Adipose tissue (tissue), 3 donors: ENCODE measurements around the gene TADA1. TPM values are rescaled to one million over a fixed set of nuclear protein-coding genes. Genes with fewer than 3 reads are reported as not detected.
"Not testable (repeated sequence)": the region's sequence is repeated elsewhere in the genome, so short reads cannot be mapped to it uniquely, and the experiment has no call there.

Experiments
- H3K27ac ChIP-seq: one replicate; pipeline ENCODE4 v1.5.1; 2013; ENCODE audit warnings: low read depth, low read length
- WGBS, 3 donors: extraction: QIAGEN DNeasy Blood & Tissue Kit; methylation state at CpG; one replicate each; pipeline ENCODE4 v1.1.7; 2013; 5-methylcytosine and 5-hydroxymethylcytosine counted together
- polyA plus RNA-seq, 3 donors: library from polyadenylated mRNA; stranded (reverse); fragments of 200-250 nt; gene quantifications; one replicate each; pipeline ENCODE4 v1.2.3, GENCODE V29; 2013
- donor health status: healthy with polysubstance abuse.
- donor health status: Bipolar disorder and iron deficiency.
- donor health status: healthy.

Gene TADA1
- polyA plus RNA-seq, 3 donors = 4.1 to 5.3 (median 4.4) TPM

DNA sequence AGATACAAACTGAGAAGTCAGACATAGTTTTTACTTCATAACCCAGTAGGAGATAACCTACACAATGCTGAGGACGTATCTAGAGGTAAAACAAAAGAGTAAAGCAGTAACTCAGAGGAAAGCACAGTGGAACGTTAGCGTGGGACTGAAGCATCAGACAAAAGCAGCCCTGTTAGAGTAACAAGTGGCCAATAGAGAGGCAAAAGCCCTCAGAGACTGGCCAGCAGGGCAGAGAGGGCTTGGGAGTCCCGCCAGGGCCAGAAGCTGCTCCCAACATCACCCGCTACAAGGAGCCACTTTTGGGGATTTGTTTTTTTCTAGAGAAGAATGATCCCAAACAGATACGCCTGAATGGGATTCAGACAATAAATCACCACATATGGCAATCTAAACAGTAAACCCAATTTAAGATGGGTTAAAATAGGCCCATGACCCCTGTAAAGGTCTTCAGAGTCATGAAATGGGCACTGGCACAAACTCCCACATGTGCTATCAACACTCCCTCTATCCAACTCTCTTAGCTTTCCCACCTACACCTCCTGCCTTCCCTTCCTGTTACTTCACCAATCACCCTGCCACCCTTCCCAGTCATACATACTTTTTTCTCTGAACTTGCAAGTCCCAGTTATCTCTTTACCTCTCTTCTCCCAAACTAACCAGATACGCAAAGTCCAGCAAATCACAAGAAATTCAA is 17.2 kb downstream of the TADA1 start:
- H3K27ac ChIP-seq = no peak overlapping the region
- WGBS, 3 donors = 84 to 95% (median 90%) methylated on average over 7 of the region's 7 CpGs

DNA sequence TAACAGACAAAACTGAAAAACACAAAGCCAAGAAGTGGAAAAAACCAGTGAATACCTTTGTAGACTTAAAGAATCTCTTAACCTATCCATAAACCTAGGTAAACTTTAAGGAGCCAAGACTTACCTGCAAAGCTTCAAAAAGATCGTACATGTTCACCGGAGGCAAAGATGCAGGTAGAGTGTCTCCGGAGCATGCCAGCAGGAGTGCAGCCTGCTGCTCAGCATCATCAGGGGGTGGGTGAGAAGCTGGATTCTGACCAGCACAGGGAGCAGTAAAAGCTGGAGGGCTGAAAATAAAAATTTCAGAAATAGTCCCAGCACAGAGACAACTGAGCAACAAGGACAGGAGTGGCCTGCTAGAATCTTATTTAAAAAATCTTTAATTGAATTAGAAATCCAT is 18.1 kb downstream of the TADA1 start:
- WGBS, 3 donors = 92 to 97% (median 93%) methylated on average over 3 of the region's 3 CpGs
- no peak overlapping the region for H3K27ac ChIP-seq

DNA sequence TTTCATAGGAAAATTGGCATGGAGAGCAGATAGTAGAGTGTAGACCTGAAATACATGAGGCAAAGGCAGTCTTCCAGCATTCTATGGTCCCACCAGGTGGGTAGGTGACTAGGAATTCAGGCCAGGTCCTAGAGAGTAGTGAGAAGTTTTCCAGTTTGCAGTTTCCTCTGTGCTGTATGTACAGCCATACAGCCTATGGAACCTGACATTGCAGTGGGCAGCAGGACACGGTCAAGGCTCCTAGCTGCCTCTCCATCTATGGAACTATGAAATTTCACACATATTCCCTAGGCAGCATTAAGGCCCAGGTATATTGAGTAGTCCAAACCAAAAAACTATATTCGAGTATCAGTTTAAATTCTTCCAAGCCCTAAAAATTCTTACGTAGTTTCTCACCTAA is 20.5 kb downstream of the TADA1 start:
- H3K27ac ChIP-seq = no peak overlapping the region
- WGBS, 3 donors = 75 to 90% (median 88%) methylated on average over 3 of the region's 3 CpGs

DNA sequence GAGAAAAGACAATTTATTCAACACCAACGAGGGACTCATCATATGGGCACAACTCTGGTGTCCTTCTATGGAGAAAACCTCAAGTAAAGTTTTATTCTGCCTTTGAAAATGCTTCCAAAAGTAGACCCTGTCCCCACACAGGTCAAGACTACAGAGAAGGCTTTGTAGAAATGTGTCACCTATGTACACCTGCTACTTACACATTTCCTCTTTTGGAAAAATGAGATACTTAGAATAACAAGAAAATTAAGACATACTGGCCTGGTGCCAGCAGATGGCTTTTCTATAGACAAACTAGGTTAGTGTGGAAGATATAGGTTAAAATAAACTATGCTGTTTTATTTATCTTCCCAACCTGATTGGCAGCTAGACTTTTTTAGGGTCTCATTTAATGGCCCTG is 23.1 kb downstream of the TADA1 start:
- no peak overlapping the region for H3K27ac ChIP-seq
- 0 to 37% (median 30%) methylated on average over 1 of the region's 1 CpG for WGBS, 3 donors

DNA sequence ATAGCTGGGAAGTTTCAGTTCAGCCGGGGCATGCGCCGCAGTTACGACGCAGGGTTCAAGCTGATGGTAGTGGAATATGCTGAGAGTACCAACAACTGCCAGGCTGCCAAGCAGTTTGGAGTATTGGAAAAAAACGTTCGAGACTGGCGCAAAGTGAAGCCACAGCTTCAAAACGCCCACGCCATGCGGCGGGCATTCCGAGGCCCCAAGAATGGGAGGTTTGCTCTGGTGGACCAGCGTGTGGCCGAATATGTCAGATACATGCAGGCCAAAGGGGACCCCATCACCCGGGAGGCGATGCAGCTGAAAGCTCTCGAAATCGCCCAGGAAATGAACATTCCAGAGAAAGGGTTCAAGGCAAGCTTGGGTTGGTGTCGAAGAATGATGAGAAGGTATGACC is 26.9 kb downstream of the TADA1 start:
- WGBS, 3 donors = 97 to 98% (median 98%) methylated on average over 20 of the region's 20 CpGs
- no peak overlapping the region for H3K27ac ChIP-seq

DNA sequence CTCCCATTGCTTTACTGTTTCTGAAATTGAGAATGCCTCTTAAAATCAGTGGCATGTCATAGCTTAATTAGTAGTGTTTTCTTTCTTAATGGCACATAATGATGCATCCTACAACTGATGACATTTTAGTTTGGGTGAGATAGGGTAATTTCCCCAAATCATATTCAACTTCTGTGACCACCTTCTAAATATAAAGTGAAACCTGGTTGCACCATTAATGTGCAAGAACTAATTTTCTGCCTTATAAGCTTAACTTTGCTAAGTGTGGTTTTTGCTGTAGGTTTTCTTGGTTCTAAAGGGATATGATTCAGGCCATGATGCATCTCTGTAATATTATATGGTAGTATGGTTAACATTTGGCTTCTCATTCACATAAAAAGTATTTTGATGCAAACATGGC is 27.9 kb downstream of the TADA1 start:
- no peak overlapping the region for H3K27ac ChIP-seq

DNA sequence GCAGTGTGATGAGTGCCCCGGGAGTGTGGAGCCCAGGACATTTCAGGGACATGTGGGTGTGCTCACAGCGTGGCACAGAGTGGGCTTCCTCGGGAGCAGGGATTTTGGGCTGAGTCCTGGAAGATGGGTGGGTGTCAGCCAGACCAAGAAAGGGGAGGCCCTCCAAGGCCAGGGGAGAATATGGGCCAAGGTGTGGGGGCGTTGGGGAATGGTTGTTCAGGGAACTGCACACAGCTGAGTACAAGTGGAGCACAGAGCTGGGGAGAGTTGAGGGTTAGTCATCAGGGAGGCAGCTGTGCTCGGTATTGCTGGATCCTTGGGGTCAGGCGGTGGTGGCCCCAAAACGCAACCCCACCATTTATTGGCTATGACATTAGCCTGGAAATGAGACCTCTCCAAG is 31.3 kb downstream of the TADA1 start:
- H3K27ac ChIP-seq = no peak overlapping the region
- WGBS, 3 donors = 62 to 77% (median 74%) methylated on average over 7 of the region's 7 CpGs

DNA sequence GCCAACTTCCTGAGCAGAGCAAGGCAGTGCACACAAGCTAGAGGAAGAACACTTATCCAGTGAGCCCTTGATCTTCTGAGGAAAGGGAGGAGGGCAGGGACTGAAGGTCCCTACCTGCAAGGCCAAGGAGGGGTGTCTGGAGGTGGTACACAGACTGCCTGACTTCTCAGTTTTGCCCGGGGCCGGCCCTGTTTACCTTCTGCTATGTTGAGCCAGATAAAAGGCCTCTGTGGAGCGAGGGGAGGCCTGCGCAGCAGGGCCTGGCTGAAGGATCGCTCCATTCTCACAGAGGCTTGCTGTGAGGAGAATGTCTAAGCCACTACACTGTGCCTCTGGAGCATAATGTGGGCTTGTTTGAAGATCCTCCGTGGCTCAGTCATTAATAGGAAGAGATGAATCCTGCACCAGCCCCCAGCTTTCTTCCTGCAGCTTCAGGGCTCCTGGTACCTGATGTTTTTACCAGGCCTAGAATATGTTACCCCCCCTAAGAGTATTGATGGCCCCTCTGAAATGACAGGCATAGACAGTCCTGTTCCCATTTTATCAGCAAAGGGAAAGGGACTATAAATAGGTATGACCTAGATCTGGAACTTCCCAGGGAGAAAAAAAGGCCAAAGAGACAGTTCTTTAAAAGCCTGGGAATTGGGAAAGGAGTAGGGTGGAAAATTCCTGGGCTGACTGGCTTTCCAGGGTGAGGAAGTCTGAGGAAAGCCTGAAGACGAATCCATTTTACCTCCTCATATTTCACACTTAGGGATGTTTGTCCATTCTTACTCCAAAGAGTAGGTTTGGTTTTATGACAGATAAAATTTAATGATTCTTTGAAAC is 32.1 kb downstream of the TADA1 start:
- H3K27ac ChIP-seq = no peak overlapping the region
- WGBS, 3 donors = 33 to 77% (median 69%) methylated on average over 7 of the region's 7 CpGs

DNA sequence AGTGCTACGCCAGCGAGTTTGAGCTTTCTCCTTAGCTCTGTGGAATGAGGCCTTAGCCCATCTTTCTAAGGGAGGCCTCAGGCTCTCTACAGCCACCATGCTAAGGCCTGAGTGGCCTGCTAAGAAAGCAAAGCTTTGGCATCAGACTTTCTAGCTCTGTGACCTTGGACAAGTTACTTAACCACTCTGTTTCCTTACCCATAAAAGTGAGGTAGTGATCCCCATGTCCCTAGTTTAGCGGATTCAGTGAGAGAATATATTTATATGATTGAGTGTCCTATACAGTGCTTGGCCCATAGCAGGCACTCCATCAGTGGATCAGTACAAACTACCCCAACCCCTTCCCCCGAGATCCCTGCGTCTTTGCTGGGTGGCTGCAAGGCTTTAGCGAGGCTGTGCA is 32.7 kb downstream of the TADA1 start:
- H3K27ac ChIP-seq = no peak overlapping the region
- 73 to 94% (median 91%) methylated on average over 6 of the region's 6 CpGs for WGBS, 3 donors

DNA sequence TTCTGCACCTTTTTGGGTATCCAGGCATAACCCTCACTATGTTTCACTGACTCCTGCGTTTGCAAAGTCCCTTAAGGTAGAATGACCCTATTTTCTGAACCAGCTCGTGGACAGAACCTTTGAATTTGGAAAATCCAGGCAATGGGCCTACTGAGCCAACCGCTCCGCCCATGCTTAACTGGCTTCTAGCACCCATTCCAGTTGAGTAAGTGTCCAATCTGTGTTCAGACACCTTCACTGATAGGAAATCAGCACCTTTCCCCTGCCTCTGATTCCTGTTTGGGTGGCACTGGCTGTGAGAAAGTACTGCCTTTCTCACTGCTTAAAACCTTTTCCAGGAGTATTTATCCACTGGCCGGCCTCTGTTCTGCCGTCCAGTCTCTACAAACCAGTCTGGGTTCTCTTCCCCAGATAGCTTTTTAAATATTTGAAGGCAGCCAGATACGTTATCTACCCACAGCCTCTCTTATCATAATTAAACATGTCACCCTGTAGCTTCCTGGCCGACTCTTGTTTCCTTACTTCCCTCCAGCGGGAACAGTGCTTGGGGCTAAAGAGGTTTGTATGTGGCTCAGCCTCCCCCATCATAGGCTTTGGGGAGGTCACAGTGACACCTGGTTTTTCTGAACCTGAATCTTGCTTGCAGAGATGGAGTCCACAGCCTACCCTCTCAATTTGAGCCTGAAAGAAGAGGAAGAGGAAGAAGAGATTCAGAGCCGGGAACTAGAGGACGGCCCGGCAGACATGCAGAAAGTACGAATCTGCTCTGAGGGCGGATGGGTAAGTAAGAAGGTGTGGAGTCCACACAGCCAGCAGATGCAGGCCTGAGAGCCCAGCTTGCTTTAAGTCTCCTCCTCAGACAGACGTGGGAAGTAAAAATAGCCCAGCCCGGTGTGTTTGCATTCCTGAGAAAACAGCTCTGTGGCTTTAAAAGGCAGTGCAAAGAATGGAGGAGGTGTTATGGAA is 35.5 kb downstream of the TADA1 start:
- H3K27ac ChIP-seq = no peak overlapping the region
- 23 to 46% (median 40%) methylated on average over 16 of the region's 16 CpGs for WGBS, 3 donors

DNA sequence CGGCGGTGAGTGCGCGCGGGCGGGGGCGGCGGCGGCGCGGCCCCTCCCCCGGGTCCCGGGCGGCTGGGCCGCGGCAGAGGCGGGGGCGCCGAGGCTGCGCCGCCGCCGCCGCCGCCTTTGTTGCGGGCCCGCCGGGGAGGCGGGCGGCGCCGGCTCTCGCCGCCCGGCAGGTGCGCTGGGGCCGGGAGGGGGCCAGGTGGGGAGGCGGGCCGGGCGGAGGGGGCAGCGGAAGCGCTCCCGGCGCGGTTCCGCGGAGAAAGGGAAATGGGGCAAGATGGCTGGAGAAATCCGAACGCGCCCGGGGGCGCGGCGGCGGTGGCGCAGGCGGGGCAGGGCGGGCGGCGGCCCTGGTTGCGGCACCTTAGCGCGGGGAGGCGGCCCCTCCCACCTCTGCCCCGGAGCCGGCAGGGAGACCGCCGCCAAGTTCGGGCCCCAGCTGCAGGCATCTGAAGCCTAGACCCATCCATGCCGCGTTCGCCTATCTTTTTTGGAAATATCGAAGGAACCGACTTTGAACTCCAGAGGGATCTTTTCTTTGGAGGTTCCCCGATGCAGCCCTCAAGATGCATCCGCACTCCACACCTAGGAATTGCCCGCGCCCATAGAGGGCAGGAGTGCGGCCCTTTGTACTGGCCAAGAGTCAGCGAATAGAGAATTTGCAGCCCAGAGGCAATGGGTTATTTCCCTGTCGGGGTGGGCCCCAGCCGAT is 36.3 kb downstream of the TADA1 start:
- peak overlapping the region; percentile 61 for H3K27ac ChIP-seq
- WGBS, 3 donors = 1 to 2% (median 2%) methylated on average over 56 to 82 of the region's 82 CpGs

DNA sequence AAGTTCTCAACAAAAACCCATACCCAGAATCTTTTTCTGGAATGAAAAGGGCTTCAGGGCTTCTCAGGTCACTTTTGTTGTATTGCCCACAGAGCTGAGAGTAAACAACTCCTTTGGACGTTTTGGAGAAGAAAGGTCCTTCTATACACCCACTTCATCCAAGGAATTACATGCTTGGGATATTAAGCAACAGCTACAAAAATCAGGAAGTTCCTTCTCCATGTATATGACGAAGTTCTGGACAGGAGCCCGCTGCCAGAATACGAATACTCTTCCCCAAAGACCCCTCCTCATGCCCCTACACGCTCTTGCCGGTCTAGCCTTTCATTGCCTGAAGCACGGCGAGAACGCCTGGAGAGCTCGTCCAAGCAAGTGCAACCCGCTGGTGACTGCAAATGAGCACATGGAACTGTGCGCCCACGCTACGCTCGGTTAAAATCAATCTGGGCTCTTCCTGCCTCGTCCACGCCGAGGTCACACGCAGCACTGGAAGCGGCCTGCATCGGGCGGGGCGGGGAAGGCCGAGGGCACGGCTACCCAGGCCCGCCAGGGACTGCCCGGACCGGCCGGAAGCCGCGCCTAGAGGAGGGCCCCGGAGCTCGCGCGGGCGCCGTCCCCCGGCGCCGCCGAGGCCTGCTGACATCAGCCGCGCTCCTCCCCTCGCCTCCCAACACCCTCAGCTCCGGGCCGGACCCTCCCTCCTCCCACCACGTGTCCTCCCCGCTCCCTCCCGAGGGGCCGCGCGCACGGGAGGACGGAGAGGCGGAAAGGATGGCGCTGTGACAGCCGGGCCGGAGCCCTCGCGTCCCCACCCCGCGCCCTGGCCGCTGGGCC is 37.1 kb downstream of the TADA1 start, which contains the start of gene POGK:
Gene POGK, plus strand, starts transcription at position 710 of the 834 bp plus-strand sequence. CDS start 1,482 bp downstream, outside the sequence.
- WGBS, 3 donors = 0 to 1% (median 1%) methylated on average over 44 to 63 of the region's 63 CpGs
- H3K27ac ChIP-seq = peak within 1 kb of the TSS; percentile 68

DNA sequence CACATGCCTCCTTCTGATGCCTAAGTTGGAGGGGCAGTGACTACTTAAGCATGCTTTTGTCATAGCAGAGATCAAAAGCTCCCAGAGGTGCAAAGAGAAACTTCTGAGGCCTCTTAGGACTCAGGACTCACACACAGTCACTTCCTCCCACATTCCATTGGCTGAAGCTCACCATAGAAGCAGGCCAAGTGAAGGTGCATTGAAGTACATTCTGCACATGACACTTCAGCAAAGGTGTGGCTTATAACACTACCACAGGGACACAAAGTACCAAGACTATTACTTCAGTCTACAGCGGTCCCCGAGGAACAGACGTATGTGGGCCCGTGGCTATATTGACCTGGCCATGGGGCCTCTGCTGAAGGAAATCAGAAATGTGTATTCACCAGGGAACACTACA is 39.3 kb downstream of the TADA1 start:
- WGBS, 3 donors = 97 to 99% (median 97%) methylated on average over 4 of the region's 4 CpGs
- no peak overlapping the region for H3K27ac ChIP-seq

DNA sequence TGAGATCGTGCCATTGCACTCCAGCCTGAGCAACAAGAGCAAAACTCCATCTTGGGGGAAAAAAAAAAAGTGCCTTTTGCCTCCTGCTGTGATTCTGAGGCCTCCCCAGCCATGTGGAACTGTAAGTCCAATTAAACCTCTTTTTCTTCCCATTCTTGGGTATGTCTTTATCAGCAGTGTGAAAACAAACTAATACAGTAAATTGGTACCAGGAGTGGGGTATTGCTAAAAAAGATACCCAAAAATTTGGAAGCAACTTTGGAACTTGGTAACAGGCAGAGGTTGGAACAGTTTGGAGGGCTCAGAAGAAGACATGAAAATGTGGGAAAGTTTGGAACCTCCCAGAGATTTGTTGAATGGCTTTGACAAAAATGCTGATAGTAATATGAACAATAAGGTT is 46.3 kb downstream of the TADA1 start:
- H3K27ac ChIP-seq = not testable (repeated sequence)
- 57 to 83% (median 65%) methylated on average over 1 of the region's 1 CpG for WGBS, 3 donors

DNA sequence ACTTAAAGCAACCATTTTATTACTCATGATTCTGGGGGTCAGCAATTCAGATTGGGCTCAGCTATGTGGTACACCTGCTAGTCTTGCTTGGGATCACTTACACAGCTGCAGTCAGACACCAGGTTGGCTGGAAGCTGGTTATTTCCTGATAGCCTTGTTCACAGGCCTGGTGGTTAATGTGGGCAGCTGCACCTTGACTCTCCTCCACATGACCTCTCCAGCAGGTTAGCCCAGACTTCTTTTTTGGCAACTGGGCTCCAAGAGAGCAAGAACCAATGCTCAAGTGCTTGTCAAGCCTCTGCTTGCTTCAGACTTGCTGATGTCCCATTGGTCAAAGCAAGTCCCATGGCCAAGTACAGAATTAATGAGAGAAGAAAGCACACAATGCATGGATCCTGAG is 48.6 kb downstream of the TADA1 start:
- no peak overlapping the region for H3K27ac ChIP-seq

DNA sequence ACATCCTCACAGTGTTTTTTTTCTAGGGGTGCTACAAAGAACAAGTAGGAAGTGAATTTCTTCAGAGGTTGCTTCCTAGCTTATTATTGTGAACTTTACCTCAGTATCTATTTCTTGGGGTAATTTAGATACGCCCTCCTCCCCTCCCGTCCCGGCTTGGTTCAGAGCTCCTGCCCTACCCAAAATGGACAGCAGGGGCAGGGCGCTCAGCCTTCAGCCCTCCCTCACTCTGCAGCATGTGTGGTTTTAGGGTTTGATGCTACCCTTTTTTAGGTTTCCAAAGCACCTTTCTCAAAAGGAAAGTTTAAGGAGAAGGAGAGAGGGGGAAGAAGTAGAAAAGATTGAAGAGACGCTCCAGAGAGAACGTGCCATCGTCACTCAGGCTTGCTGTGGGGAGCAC is 53.7 kb downstream of the TADA1 start:
- H3K27ac ChIP-seq = no peak overlapping the region
- 63 to 75% (median 74%) methylated on average over 7 of the region's 7 CpGs for WGBS, 3 donors

DNA sequence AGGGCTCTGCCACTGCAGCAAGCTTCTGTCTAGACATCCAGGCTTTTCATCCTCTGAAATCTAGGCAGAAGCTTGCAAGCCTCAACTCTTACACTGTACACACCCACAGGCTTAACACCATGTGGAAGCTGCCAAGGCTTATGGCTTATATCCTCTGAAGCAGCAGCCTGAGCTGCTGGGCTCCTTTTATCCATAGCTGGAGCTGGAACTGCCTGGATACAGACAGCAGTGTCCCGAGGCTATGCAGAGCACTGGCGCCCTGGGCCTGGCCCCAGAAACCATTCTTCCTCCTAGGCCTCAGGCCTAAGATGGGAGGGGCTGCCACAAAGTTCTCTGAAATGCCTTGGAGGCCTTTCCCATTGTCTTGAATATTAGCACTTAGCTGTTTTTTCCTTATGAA is 56.1 kb downstream of the TADA1 start:
- WGBS, 3 donors = 76 to 83% (median 79%) methylated on average over 2 of the region's 2 CpGs
- no peak overlapping the region for H3K27ac ChIP-seq
